Colonic mucosa (tissue), 4 donors: Measurements from ENCODE around the gene ERFE. TPM values are rescaled to one million over a fixed set of nuclear protein-coding genes. Genes with fewer than 3 reads are reported as not detected.

Source experiments
- DNase-seq: peaks from one replicate; pipeline ENCODE4 v3.0.0-alpha.2; 2020
- H3K27ac ChIP-seq: fragments of 200-600 bp; one replicate; pipeline ENCODE4 v1.8.0; 2021
- H3K27me3 ChIP-seq: fragments of 200-600 bp; one replicate; pipeline ENCODE4 v1.8.0; 2021
- H3K36me3 ChIP-seq: fragments of 200-600 bp; one replicate; pipeline ENCODE4 v1.8.0; 2021
- H3K4me1 ChIP-seq: fragments of 200-600 bp; one replicate; pipeline ENCODE4 v1.8.0; 2021; ENCODE audit warnings: mild to moderate bottlenecking
- H3K4me3 ChIP-seq: fragments of 200-600 bp; one replicate; pipeline ENCODE4 v1.8.0; 2021
- H3K9ac ChIP-seq, 2 donors: one replicate each; pipeline ENCODE4 v1.7.0; 2013; ENCODE audit warnings: control low read depth in 2 of 2, low read depth in 2 of 2, low read length in 2 of 2
- H3K9me3 ChIP-seq: fragments of 200-600 bp; one replicate; pipeline ENCODE4 v1.8.0; 2021
- CTCF ChIP-seq: fragments of 200-600 bp; IDR thresholded peaks from one replicate; pipeline ENCODE4 v1.8.0; 2022; ENCODE audit warnings: antibody characterized with exemption, mild to moderate bottlenecking
- intact Hi-C: fragments of 100-400 bp; cut with DNase I; formaldehyde crosslinking; loops from one replicate; pipeline ENCODE4 v1.14.1; 2022
- total RNA-seq, 2 donors: library from RNA; stranded (reverse); fragmentation: NEBNext Ultra II Directional in 1 of 2; extraction: Animal tissue kit (Norgen Biotek cat#: 25700) in 1 of 2; gene quantifications; one replicate each; pipeline ENCODE4 v1.2.1, GENCODE V29; 2021
- donor health status: healthy.
- donor health status: DM: no; HTN: no; CAD: no.
- donor health status: DM: no; HTN: no; CAD: no.

ERFE gene
- total RNA-seq, 2 donors from 2014 or later, result 0.50 TPM; not detected in 1

GRCh38 chr2:238131761-238132462 is 26.9 kb upstream of the ERFE start:
- no peak overlapping the region for H3K9ac ChIP-seq
- no peak for TF ChIP-seq CTCF
- no peaks in the 10 kb centered on the region for H3K36me3 ChIP-seq
- H3K4me1 ChIP-seq, result no peaks in the 10 kb centered on the region
- intact Hi-C loops, result no loop called here
- DNase-seq, result no peak
- H3K4me3 ChIP-seq, result no peak overlapping the region
- no peaks in the 10 kb centered on the region for H3K9me3 ChIP-seq
- H3K27me3 ChIP-seq, result no peaks in the 10 kb centered on the region
- H3K27ac ChIP-seq, result no peak overlapping the region

GRCh38 chr2:238132463-238133450 is 26.0 kb upstream of the ERFE start:
- no peak for DNase-seq
- Histone ChIP-seq H3K9me3 (no peaks in the 10 kb centered on the region), H3K27me3 (no peaks in the 10 kb centered on the region), H3K4me3 (no peak overlapping the region), H3K36me3 (no peaks in the 10 kb centered on the region), H3K4me1 (no peaks in the 10 kb centered on the region), H3K9ac (no peak overlapping the region), H3K27ac (no peak overlapping the region)
- intact Hi-C loops, result no loop called here
- TF ChIP-seq CTCF, result no peak

DNA sequence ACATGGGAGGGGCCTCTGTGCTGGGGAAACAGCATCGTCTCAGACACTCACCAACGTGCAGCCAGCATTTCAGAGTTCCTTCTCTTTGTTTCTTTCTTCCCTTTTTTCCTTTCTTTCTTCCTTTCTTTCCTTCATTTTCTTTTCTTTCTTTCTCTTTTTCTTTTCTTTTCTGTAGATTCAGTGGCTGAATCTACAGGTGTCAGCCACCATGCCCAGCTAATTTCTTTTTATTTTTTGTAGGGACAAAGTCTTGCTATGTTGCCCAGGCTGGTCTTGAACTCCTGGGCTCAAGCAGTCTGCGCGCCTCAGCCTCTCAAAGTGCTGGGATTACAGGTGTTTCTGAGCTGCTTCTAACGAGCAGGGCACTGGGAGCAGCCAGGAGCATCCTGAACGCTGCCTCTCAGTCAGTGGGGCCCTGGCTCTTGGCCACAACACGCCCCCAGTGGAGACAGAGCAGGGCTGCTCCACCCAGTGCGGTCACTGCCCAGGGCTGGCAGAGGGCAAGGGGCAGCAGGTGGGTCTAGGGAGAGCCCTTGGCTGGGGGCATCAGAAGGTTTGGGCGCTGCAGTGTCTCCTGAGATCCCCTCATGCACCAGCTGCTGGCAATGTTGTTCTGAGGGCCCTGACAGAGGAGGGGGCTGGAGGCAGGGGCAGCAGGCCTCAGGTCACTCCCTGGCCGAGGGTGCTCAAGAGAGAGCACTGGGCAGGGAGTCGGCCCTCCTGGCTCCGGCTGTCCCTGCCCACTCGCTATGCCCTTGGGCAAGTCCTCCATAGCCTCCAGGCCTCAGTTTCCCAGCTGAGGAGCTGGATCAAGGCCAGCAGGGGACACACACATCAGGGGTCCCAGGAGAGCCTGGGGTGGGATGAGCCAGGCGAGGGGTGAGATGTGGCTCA is 25.0 kb upstream of the ERFE start:
- DNase-seq, result no peak
- intact Hi-C loops, result no loop called here
- Histone ChIP-seq H3K36me3 (no peaks in the 10 kb centered on the region), H3K4me1 (no peaks in the 10 kb centered on the region), H3K27me3 (no peaks in the 10 kb centered on the region), H3K27ac (no peak overlapping the region), H3K4me3 (no peak overlapping the region), H3K9ac (no peak overlapping the region), H3K9me3 (no peaks in the 10 kb centered on the region)
- TF ChIP-seq CTCF, result no peak

DNA sequence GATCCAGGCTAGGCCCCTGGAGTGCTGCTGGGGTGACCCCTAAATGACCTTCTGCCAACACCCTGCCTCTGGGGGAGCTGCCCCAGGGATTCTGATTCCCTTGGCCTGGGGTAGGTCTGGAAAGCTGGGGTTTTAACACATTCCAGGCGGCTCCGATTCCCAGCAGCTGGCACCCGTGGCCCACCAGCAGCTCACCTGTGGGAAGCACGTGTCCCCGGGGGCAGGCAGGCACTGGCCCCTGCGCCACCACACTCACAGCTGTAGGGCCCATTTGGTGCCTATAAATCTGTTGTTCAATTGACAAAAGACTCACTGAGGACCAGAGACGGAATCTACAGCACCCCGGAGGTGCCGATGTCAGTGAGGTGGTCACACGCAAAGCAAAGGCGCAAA is 24.4 kb upstream of the ERFE start:
- intact Hi-C loops, result no loop called here
- DNase-seq, result no peak
- H3K27ac ChIP-seq, result no peak overlapping the region
- H3K4me1 ChIP-seq, result no peaks in the 10 kb centered on the region
- H3K9me3 ChIP-seq, result no peaks in the 10 kb centered on the region
- no peak overlapping the region for H3K9ac ChIP-seq
- no peaks in the 10 kb centered on the region for H3K36me3 ChIP-seq
- H3K27me3 ChIP-seq, result no peaks in the 10 kb centered on the region
- no peak overlapping the region for H3K4me3 ChIP-seq
- no peak for TF ChIP-seq CTCF

GRCh38 chr2:238135601-238136150 is 23.1 kb upstream of the ERFE start:
- no peak overlapping the region for H3K27ac ChIP-seq
- H3K27me3 ChIP-seq, result no peaks in the 10 kb centered on the region
- no peak for TF ChIP-seq CTCF
- intact Hi-C loops, result no loop called here
- H3K36me3 ChIP-seq, result no peaks in the 10 kb centered on the region
- H3K9ac ChIP-seq, result no peak overlapping the region
- H3K9me3 ChIP-seq, result no peaks in the 10 kb centered on the region
- no peak for DNase-seq
- no peak overlapping the region for H3K4me3 ChIP-seq
- no peaks in the 10 kb centered on the region for H3K4me1 ChIP-seq
